NCI-H2171 (cell line): ENCODE results near the gene CAPZB.

ENCODE experiments used
- DNase-seq: peaks from one replicate; lab custom pipeline; 2025; lab: John Stamatoyannopoulos, UW

CAPZB gene

DNA sequence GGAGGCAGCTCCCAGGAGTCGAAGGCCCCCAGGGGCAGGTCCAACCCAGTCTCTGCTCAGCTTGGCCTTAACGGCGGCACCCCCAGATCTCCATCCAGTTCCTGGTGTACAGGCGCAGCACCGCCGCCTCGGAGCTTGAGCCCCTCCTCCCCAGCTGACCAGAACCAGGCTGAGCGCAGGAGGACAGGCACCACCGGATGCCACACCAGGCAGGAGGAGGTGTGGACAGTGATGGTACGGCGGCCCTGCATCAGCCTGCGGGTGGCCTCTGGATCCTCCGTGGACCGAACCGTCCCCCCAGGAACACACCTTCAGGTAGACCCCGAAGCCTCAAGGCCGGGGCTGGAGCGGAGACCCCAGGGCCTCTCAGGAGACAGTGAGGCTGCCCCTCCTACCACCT is 156.9 kb downstream of the CAPZB start:
- DNase-seq = no peak

DNA sequence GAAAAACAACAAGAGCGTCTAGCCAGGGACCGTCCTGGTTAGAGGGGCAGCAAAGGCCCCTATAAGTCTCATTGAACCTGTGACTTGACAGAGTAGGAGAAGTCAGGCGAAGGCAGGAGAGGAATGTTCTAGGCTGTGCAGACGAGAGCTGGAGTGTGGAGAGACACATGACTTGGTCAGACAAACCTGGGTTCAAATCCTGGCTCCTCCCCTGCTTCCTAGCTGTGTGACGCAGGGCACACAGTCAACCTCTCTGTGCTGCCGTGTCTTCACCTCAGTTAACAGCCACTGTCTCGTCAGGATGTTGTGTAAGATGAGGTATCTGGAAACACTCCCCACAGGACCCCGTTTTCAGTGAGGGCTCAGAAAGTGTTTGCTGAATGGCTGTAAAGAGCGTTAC is 157.6 kb downstream of the CAPZB start:
- no peak for DNase-seq

- DNase-seq = no peak
Measured at GRCh38 chr1:19327301-19327700, 158.0 kb downstream of the CAPZB start.

- DNase-seq = no peak
Measured at GRCh38 chr1:19326748-19327065, 158.6 kb downstream of the CAPZB start.

- no peak for DNase-seq
Measured at GRCh38 chr1:19325958-19326747, 159.2 kb downstream of the CAPZB start.

DNA sequence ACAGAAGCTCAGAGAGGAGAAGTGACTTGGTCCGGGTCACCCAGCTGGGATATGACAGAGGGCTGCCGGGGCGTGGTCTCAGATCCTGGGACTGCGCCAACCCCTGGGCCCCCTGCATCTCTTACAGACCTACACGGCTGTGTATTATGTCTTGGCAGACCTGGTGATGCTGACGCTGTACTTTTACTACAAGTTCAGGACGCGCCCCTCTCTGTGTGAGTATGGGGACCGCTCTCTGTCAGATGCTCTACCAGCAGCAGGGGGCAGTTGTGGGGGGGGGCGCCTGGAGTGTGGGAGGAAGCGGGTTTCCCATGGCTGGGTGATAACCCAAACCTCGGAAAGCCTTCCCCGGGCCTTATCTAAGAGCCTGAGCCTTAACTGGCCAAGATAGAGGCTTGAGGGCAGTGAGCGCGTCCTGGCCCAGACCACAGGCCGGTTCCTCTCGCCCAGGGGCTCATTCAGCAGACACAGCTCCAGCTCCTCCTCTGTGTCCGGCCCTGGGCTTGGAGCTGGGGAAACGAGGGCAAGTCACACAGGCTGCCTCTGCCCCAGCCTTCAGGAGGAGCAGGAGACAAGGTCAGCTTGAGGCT is 159.9 kb downstream of the CAPZB start:
- DNase-seq = no peak

- no peak for DNase-seq
Measured at GRCh38 chr1:19324665-19324990, 160.7 kb downstream of the CAPZB start.

GRCh38 chr1:19323987-19324664 is 161.2 kb downstream of the CAPZB start:
- DNase-seq = no peak

DNA sequence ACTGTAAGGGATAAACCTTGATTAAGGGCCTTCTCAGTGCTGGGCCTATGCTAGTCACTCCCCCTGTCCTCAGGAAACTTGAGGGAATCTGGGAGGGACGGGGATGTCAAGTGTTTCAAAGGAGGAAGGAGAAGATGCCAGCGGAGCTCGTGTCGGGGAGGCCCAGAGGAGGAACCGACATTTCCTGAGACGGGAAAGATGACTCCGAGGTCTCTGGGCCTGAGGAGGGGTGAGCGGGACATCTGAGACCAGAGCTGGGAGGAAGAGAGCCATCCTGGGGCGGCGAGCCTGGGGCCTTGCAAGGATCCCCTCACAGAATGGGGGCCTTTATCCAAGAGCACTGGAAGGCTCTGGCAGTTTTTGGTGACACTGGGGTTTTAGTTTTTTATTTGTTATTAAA is 162.9 kb downstream of the CAPZB start:
- DNase-seq = no peak

DNA sequence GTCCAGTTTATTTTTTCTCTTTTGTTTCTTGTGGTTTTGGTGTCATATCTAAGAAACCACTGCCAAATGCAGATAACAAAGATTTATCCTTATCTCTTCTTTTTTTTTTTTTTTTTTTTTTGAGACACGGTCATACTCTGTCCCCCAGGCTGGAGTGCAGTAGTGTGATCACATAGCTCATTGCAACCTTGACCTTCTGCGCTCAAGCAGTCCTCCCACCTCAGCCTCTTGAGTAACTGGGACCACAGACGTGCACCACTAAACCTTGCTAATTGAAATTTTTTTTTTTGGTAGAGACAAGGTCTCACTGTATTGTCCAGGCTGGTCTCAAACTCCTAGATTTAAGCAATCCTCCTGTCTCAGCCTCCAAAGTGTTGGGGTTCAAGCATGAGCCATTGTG is 164.3 kb downstream of the CAPZB start:
- DNase-seq = no peak

DNA sequence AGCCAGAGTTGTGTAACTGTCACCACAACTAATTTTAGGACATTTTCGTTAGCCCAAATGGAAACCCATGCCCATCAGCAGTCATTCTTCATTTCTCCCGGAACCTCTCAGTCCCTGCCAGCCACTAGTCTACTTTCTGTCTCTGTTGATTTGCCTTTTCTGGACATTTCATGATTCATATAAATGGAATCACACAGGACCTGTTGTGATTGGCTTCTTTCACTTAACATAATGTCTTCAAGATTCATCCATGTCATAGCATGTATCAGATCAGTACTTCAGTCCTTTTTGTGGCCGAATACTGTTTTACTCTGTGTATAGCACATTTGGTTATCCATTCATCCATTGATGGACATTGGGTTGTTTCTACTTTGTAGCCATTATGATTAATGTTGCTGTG is 166.1 kb downstream of the CAPZB start:
- no peak for DNase-seq

GRCh38 chr1:19317126-19317910 is 168.0 kb downstream of the CAPZB start:
- no peak for DNase-seq

DNA sequence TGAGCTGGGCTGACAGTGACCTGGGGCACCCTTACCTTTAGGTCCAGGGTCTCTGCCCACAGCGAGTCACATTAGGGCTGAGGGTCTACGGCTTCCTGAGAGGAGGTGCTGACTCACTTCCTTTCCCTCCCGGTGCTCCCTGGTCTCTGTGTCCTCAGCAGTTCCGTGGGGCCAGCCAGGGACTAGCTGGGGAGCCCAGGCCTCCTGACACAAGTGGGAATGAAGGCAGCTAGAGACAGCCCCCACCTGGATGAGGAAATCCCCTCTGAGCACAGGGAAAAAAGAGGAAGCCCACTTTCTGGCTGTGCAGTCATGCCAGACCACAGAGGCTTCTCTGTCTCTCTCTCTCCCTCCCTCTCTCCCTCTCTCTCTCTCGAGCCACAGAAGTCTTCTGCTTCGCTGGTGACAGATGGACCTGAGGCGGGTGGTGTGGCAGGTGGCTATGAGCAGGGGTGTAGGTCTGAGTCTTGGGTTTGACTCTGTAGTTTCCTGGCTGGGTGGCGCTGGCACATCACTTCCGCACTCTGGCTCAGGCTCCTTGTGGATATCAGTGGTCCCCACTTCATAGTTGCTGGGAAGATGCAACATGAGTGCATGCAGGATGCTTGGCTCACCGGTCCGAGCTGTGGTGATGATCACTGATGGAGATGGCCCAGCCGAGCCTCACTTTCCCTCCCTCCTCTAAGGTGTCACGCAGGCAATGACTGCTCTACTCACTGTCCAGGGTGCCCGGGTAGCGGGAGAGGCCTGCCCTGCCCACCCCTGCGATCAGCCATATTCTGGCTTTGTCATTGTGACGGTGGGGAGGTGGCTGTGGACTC is 169.8 kb downstream of the CAPZB start:
- DNase-seq = peak; percentile 55

GRCh38 chr1:19313961-19314882 is 171.1 kb downstream of the CAPZB start:
- DNase-seq = no peak

GRCh38 chr1:19313636-19313959 is 171.7 kb downstream of the CAPZB start:
- no peak for DNase-seq

- DNase-seq = no peak
Measured at GRCh38 chr1:19312782-19313635, 172.3 kb downstream of the CAPZB start.

DNA sequence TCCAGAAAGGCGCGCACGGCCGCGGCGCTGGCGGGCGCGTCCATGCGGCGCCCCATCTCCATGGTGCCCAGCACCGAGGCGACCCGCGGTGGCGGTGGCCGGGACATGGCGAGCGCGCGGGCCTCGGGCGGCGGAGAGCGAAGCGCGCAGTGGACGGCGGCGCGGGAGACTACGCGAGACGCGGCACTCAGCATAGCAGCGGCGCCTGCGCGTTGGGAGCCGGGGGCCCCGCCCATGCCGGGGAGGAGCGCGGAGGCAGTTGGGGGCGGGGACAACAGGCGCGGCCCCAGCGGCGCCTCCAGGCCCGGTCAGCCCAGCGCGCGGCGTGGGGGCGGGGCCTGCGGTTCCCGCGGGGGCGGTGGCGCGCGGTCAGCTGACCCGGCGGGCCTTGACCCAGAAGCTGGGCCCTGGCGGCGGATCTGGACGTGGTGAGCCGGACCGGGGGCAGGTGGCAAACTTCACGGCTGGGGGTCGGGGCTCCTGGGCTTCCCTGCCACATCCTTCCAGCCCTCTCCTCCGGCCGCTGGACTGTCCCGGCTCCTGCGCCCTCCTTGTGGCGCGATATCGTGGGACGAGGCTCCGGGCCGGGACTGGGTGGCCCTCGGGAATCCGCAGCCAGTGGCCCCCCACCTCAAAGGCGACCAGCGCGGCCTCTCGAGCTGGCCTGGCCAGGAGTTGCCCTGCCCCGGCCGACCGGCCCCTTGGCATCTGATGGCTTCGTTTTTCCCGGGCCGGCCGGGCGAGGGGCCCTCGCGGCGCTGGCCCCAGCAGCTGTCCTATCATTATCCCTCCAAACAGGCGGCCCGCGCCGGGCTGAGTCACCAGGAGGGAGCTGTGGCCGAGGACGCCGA is 173.2 kb downstream of the CAPZB start, which contains the start of the genes AKR7A2 and SLC66A1:
TSS of gene AKR7A2 (minus strand) at position 214 of the 851 bp plus-strand sequence. CDS start at position 194, 20 bp downstream.
TSS of gene SLC66A1 (plus strand) at position 396 of the 851 bp plus-strand sequence. CDS start 5,352 bp downstream, outside the sequence.
- DNase-seq = peak; percentile 85

GRCh38 chr1:19311503-19311930 is 173.8 kb downstream of the CAPZB start:
- no peak for DNase-seq
